SK-N-SH treated with all-trans-retinoic acid at 6 μM for 48 hours (cell line): ENCODE data around the gene PCIF1.

Source experiments
- ARNTL ChIP-seq: fragments of 450-650 bp; formaldehyde crosslinking; IDR thresholded peaks from 2 replicates; pipeline ENCODE4 v1.5.0; 2020; ENCODE audit warnings: low read depth, mild to moderate bottlenecking, moderate library complexity, borderline replicate concordance
- OSR1 ChIP-seq: fragments of 250-450 bp; sonication (Bioruptor Pico); IDR thresholded peaks from 2 replicates; pipeline ENCODE4 v1.8.0; 2022; ENCODE audit warnings: moderate library complexity, mild to moderate bottlenecking, inconsistent platforms
- PPARA ChIP-seq: fragments of 250-450 bp; sonication (Bioruptor Pico); IDR thresholded peaks from 2 replicates; pipeline ENCODE4 v1.5.0; 2020; ENCODE audit warnings: mild to moderate bottlenecking, borderline replicate concordance
- RARB ChIP-seq: fragments of 250-450 bp; sonication (Bioruptor Pico); IDR thresholded peaks from 2 replicates; pipeline ENCODE4 v1.8.0; 2021; ENCODE audit warnings: mild to moderate bottlenecking, moderate library complexity
- SNAI2 ChIP-seq: fragments of 250-450 bp; sonication (Bioruptor Pico); IDR thresholded peaks from 2 replicates; pipeline ENCODE4 v1.5.0; 2020; ENCODE audit warnings: mild to moderate bottlenecking, moderate library complexity
- TOX ChIP-seq: fragments of 250-450 bp; sonication (Bioruptor Pico); IDR thresholded peaks from 2 replicates; pipeline ENCODE4 v1.8.0; 2021; ENCODE audit warnings: mild to moderate bottlenecking, moderate library complexity, borderline replicate concordance
- TF ChIP-seq, protein P1 (sequence below): fragments of 250-450 bp; sonication (Bioruptor Pico); IDR thresholded peaks from 2 replicates; pipeline ENCODE4 v1.5.0; 2020; ENCODE audit warnings: mild to moderate bottlenecking, moderate library complexity
- TF ChIP-seq, protein P2 (sequence below): fragments of 250-450 bp; sonication (Bioruptor Pico); IDR thresholded peaks from 2 replicates; pipeline ENCODE4 v1.8.0; 2020; ENCODE audit warnings: mild to moderate bottlenecking, moderate library complexity, borderline replicate concordance

DNA sequence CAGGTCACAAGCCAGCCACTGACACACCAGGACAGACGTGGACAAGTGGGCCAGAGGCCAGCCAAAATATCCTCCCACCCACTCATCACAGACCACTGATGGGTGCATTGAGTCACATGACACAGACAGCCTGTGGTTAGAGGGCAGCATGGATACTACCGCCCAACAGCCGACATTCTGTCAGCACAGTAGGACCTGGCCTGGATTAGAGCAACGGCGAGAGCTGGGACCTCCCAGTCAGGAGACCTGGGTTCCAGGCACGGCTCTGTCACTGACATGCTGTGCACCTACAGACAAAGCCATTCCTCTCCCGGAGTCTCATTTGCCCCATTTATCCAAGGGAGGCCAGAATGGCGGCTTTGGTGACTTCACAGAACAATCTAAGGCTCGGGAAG, 29.5 kb downstream of the PCIF1 start:
- TF ChIP-seq, protein P1, sequence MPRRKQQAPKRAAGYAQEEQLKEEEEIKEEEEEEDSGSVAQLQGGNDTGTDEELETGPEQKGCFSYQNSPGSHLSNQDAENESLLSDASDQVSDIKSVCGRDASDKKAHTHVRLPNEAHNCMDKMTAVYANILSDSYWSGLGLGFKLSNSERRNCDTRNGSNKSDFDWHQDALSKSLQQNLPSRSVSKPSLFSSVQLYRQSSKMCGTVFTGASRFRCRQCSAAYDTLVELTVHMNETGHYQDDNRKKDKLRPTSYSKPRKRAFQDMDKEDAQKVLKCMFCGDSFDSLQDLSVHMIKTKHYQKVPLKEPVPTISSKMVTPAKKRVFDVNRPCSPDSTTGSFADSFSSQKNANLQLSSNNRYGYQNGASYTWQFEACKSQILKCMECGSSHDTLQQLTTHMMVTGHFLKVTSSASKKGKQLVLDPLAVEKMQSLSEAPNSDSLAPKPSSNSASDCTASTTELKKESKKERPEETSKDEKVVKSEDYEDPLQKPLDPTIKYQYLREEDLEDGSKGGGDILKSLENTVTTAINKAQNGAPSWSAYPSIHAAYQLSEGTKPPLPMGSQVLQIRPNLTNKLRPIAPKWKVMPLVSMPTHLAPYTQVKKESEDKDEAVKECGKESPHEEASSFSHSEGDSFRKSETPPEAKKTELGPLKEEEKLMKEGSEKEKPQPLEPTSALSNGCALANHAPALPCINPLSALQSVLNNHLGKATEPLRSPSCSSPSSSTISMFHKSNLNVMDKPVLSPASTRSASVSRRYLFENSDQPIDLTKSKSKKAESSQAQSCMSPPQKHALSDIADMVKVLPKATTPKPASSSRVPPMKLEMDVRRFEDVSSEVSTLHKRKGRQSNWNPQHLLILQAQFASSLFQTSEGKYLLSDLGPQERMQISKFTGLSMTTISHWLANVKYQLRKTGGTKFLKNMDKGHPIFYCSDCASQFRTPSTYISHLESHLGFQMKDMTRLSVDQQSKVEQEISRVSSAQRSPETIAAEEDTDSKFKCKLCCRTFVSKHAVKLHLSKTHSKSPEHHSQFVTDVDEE: no peak
- TF ChIP-seq TOX (CRISPR knock-in tag): no peak
- no peak for TF ChIP-seq SNAI2 (CRISPR knock-in tag)
- no peak for TF ChIP-seq RARB (CRISPR knock-in tag)
- no peak for TF ChIP-seq ARNTL (CRISPR knock-in tag)
- TF ChIP-seq OSR1 (CRISPR knock-in tag): no peak
- TF ChIP-seq, protein P2, sequence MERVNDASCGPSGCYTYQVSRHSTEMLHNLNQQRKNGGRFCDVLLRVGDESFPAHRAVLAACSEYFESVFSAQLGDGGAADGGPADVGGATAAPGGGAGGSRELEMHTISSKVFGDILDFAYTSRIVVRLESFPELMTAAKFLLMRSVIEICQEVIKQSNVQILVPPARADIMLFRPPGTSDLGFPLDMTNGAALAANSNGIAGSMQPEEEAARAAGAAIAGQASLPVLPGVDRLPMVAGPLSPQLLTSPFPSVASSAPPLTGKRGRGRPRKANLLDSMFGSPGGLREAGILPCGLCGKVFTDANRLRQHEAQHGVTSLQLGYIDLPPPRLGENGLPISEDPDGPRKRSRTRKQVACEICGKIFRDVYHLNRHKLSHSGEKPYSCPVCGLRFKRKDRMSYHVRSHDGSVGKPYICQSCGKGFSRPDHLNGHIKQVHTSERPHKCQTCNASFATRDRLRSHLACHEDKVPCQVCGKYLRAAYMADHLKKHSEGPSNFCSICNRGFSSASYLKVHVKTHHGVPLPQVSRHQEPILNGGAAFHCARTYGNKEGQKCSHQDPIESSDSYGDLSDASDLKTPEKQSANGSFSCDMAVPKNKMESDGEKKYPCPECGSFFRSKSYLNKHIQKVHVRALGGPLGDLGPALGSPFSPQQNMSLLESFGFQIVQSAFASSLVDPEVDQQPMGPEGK (CRISPR knock-in tag): no peak
- TF ChIP-seq PPARA (CRISPR knock-in tag): no peak
